Liver (tissue), 3 donors: Measurements from ENCODE around the gene ABCC5.

Source experiments
- CTCF ChIP-seq: fragments of 150-350 bp; IDR thresholded peaks from 2 replicates; pipeline ENCODE4 v1.5.1; 2017; ENCODE audit warnings: improper control_type of control experiment, low read depth, low read length; ENCODE audit not compliant: missing input control
- SP1 ChIP-seq: IDR thresholded peaks from 2 replicates; pipeline ENCODE4 v1.6.1; 2018; ENCODE audit warnings: antibody characterized with exemption, mild to moderate bottlenecking
- donor health status: healthy.
- donor health status: healthy.

- TF ChIP-seq SP1: no peak
- TF ChIP-seq CTCF: no peak
Measured at GRCh38 chr3:183896184-183896583, 121.5 kb downstream of the ABCC5 start.
